HepG2 (cell line): Measurements from ENCODE around the gene SLIT3. TPM values are rescaled to one million over a fixed set of nuclear protein-coding genes. Genes with fewer than 3 reads are reported as not detected.

ENCODE experiments used
- CHD4 ChIP-seq: fragments of 200-600 bp; sonication (generic); IDR thresholded peaks from 2 replicates; pipeline ENCODE4 v1.7.0; 2017; ENCODE audit warnings: mild to moderate bottlenecking, low read length, borderline replicate concordance
- DDIT3 ChIP-seq: sonication (generic); formaldehyde crosslinking; IDR thresholded peaks from 2 replicates; pipeline ENCODE4 v1.4.0; 2020; ENCODE audit warnings: mild to moderate bottlenecking, missing genetic modification reagents
- FOXM1 ChIP-seq: sonication (generic); formaldehyde crosslinking; IDR thresholded peaks from 2 replicates; pipeline ENCODE4 v1.5.0; 2020; ENCODE audit warnings: missing genetic modification reagents
- HIC2 ChIP-seq: sonication (generic); formaldehyde crosslinking; IDR thresholded peaks from 2 replicates; pipeline ENCODE4 v1.9.0; 2022; ENCODE audit warnings: low read depth, missing genetic modification reagents
- JDP2 ChIP-seq: sonication (generic); formaldehyde crosslinking; IDR thresholded peaks from 2 replicates; pipeline ENCODE4 v1.8.1; 2022; ENCODE audit warnings: missing genetic modification reagents, borderline replicate concordance
- KDM2A ChIP-seq: sonication (generic); formaldehyde crosslinking; IDR thresholded peaks from 2 replicates; pipeline ENCODE4 v1.4.0; 2020; ENCODE audit warnings: low read depth, missing genetic modification reagents, borderline replicate concordance
- NFRKB ChIP-seq: fragments of 450-650 bp; IDR thresholded peaks from 2 replicates; pipeline ENCODE4 v1.6.1; 2017
- PBX3 ChIP-seq: sonication (generic); formaldehyde crosslinking; IDR thresholded peaks from 2 replicates; pipeline ENCODE4 v1.8.1; 2023; ENCODE audit warnings: missing genetic modification reagents, inconsistent platforms, borderline replicate concordance
- RNF2 ChIP-seq: fragments of 450-650 bp; conservative IDR thresholded peaks from 2 replicates; pipeline ENCODE4 v1.6.1; 2016; ENCODE audit warnings: low read depth
- RXRA ChIP-seq: sonication (generic); formaldehyde crosslinking; IDR thresholded peaks from 2 replicates; pipeline ENCODE4 v1.5.1; 2020; ENCODE audit warnings: missing genetic modification reagents
- SAFB2 ChIP-seq: sonication (generic); formaldehyde crosslinking; IDR thresholded peaks from 2 replicates; pipeline ENCODE4 v1.5.1; 2020; ENCODE audit warnings: missing genetic modification reagents, low read depth, mild to moderate bottlenecking, borderline replicate concordance
- ZNF326 ChIP-seq: sonication (generic); formaldehyde crosslinking; IDR thresholded peaks from 2 replicates; pipeline ENCODE4 v1.4.0; 2020; ENCODE audit warnings: missing genetic modification reagents, borderline replicate concordance
- ZNF407 ChIP-seq: sonication (generic); formaldehyde crosslinking; IDR thresholded peaks from one replicate; pipeline ENCODE4 v1.5.1; 2020; ENCODE audit warnings: mild to moderate bottlenecking, missing genetic modification reagents; ENCODE audit errors: not compliant biosample characterization
- ZNF639 ChIP-seq: conservative IDR thresholded peaks from 2 replicates; pipeline ENCODE4 v1.6.1; 2018; ENCODE audit warnings: missing genetic modification reagents
- ZNF747 ChIP-seq: sonication (generic); formaldehyde crosslinking; IDR thresholded peaks from 2 replicates; pipeline ENCODE4 v1.8.1; 2023; ENCODE audit warnings: missing genetic modification reagents, mild to moderate bottlenecking, borderline replicate concordance
- polyA plus RNA-seq, 8 experiments: library from polyadenylated mRNA; depleted of rRNA in 3 of 8; stranded (reverse) in 7 of 8; unstranded in 1 of 8; fragments of >200 nt; fragmentation: Illumina TruSeq in 4 of 8; extraction: Trizol in 4 of 8; gene quantifications; 2 replicates each; pipeline versions ENCODE4 v1.2.1 to v1.2.3, GENCODE V29; 2011 to 2016; ENCODE audit warnings: low read depth in 4 of 8, missing spikeins in 1 of 8, mixed read lengths in 1 of 8; ENCODE audit not compliant: insufficient read depth in 1 of 8
- total RNA-seq, 5 experiments: library from RNA; depleted of rRNA; stranded (reverse); fragments of >200 nt; fragmentation: Illumina TruSeq; extraction: Trizol; gene quantifications; 2 replicates each; pipeline ENCODE4 v1.2.3, GENCODE V29; 2016; ENCODE audit warnings: low read depth in 1 of 5

SLIT3 gene
- total and polyA plus RNA-seq, 2 of the 13 experiments (the other 11 are each of a cell fraction or from before 2014, with no cell fraction given), result not detected

- TF ChIP-seq ZNF407 (CRISPR knock-in tag) (no peak), JDP2 (no peak), FOXM1 (CRISPR knock-in tag) (no peak), HIC2 (CRISPR knock-in tag) (no peak), SAFB2 (CRISPR knock-in tag) (no peak), DDIT3 (CRISPR knock-in tag) (no peak), ZNF639 (CRISPR knock-in tag) (no peak), RNF2 (no peak), NFRKB (no peak), ZNF747 (no peak), ZNF326 (CRISPR knock-in tag) (no peak), RXRA (CRISPR knock-in tag) (no peak), KDM2A (CRISPR knock-in tag) (no peak), PBX3 (CRISPR knock-in tag) (no peak), CHD4 (no peak)
Observed at GRCh38 chr5:169153405-169153804, 147.5 kb downstream of the SLIT3 start (continued).
